Measurements from ENCODE around the gene CBFA2T3.

The CBFA2T3 gene

DNA sequence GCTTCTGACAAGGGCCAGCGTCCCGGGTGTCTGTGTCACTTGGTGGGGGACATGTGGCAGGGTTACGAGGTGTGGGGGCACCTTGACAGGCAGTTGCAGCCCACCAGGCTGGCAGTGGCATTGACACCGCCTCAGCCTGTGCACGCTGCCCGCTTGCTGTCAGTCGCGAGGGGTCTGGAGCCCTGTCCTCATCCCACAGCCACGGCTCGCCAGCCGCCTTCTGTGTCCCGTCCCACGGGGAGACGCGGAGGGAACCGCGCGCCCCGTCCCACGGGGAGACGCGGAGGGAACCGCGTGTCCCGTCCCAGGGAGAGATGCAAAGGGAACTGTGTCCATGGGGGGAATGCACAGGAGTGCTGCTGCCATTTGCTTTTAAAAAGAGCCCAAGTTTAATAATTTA is 114.0 kb downstream of the CBFA2T3 start:
- peaks cover 26% of the 10 kb centered on the region for H3K36me3 ChIP-seq (ENCODE audit: control insufficient read depth, insufficient read depth, low read length)
- H3K4me1 ChIP-seq (ENCODE audit: control insufficient read depth, insufficient read depth, low read length), result peaks cover 1% of the 10 kb centered on the region
- no peak overlapping the region for H3K4me3 ChIP-seq (ENCODE audit: low read depth, low read length)
- H3K9ac ChIP-seq (ENCODE audit: low read depth, low read length), result no peak overlapping the region
- no peaks in the 10 kb centered on the region for H3K27me3 ChIP-seq (ENCODE audit: control insufficient read depth, insufficient read depth, low read length)
- H3K9me3 ChIP-seq (ENCODE audit: control insufficient read depth, insufficient read depth, low read length), result no peaks in the 10 kb centered on the region

- H3K36me3 ChIP-seq (ENCODE audit: control insufficient read depth, insufficient read depth, low read length), result peaks cover 26% of the 10 kb centered on the region
- no peaks in the 10 kb centered on the region for H3K27me3 ChIP-seq (ENCODE audit: control insufficient read depth, insufficient read depth, low read length)
- no peak overlapping the region for H3K9ac ChIP-seq (ENCODE audit: low read depth, low read length)
- H3K4me1 ChIP-seq (ENCODE audit: control insufficient read depth, insufficient read depth, low read length), result peaks cover 3% of the 10 kb centered on the region
- H3K9me3 ChIP-seq (ENCODE audit: control insufficient read depth, insufficient read depth, low read length), result no peaks in the 10 kb centered on the region
- no peak overlapping the region for H3K4me3 ChIP-seq (ENCODE audit: low read depth, low read length)
Measured at GRCh38 chr16:88861359-88861758, 115.6 kb downstream of the CBFA2T3 start.

DNA sequence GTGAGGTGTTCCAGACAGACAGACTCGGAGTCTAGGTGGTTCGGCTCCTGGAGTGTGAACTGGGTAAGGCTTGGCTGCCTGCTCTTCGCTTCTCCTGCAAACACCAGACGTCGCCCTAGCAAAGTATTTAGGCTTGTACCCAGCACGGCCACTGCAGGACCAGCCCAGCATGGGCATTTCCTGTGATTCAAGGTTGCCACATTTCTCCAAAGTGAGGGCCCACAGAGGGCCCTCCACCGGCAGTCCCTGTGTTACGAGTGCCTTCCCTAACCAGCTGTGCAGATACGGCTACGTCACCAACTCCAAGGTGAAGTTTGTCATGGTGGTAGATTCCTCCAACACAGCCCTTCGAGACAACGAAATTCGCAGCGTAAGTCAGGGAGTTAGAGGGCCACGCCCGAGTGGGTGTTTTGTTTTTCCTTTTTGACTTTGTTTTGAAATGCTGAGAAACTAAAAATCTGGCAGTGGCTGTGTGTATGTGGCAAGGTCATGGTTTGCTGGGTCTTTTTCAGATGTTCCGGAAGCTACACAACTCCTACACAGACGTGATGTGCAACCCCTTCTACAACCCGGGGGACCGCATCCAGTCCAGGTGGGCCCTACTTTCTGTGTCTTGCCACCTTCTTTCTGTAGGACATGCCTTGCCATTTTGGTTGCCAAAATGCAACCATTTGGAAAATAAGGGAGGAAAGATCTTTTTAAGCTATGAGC is 117.5 kb downstream of the CBFA2T3 start:
- Histone ChIP-seq H3K4me1 (ENCODE audit: control insufficient read depth, insufficient read depth, low read length) (peaks cover 6% of the 10 kb centered on the region), H3K36me3 (ENCODE audit: control insufficient read depth, insufficient read depth, low read length) (peaks cover 26% of the 10 kb centered on the region), H3K4me3 (ENCODE audit: low read depth, low read length) (no peak overlapping the region), H3K9ac (ENCODE audit: low read depth, low read length) (no peak overlapping the region), H3K9me3 (ENCODE audit: control insufficient read depth, insufficient read depth, low read length) (no peaks in the 10 kb centered on the region), H3K27me3 (ENCODE audit: control insufficient read depth, insufficient read depth, low read length) (no peaks in the 10 kb centered on the region)

DNA sequence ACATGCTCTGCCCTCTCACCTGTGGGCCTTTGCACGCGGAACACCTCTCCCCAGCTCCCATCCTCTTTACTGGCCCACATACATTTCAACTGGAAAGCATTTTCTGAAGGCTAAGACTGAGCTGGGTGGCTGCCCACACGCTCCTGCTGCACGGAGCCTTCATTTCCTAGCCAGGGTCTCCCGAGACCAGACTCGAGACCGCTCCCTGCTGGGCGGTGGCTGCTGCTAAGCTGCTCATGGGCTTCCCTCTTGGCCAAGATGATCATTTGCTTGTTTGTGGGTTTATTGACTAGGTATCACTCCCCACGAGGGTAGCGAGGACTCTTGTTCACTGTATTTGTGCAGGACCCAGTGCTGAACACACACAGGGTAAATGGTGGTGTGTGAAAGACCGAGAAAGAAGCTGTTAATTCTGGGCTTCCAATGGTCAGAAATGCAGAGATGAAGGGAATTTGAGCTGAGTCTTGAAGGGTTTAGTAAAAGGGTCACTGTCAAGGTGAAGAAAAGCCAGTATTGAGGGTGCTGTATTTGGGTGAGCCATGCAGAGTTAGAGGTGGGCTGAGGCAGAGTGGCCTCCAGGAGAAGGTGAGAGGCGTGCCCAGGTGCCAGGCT is 119.2 kb downstream of the CBFA2T3 start:
- Histone ChIP-seq H3K4me1 (ENCODE audit: control insufficient read depth, insufficient read depth, low read length) (peaks cover 6% of the 10 kb centered on the region), H3K4me3 (ENCODE audit: low read depth, low read length) (peak overlapping the region; percentile 94), H3K27me3 (ENCODE audit: control insufficient read depth, insufficient read depth, low read length) (no peaks in the 10 kb centered on the region), H3K9me3 (ENCODE audit: control insufficient read depth, insufficient read depth, low read length) (no peaks in the 10 kb centered on the region), H3K36me3 (ENCODE audit: control insufficient read depth, insufficient read depth, low read length) (peaks cover 28% of the 10 kb centered on the region), H3K9ac (ENCODE audit: low read depth, low read length) (peak overlapping the region; percentile 81)

- peaks cover 24% of the 10 kb centered on the region for H3K36me3 ChIP-seq (ENCODE audit: control insufficient read depth, insufficient read depth, low read length)
- H3K27me3 ChIP-seq (ENCODE audit: control insufficient read depth, insufficient read depth, low read length), result no peaks in the 10 kb centered on the region
- no peaks in the 10 kb centered on the region for H3K9me3 ChIP-seq (ENCODE audit: control insufficient read depth, insufficient read depth, low read length)
Measured at GRCh38 chr16:88856828-88857727, 119.9 kb downstream of the CBFA2T3 start, which contains the start of the genes GALNS and TRAPPC2L. Gene GALNS (minus strand): TSS chr16:88856947. CDS start chr16:88856877, 70 bp downstream. Gene TRAPPC2L (plus strand): TSS chr16:88857127. CDS start chr16:88857151, 24 bp downstream.

DNA sequence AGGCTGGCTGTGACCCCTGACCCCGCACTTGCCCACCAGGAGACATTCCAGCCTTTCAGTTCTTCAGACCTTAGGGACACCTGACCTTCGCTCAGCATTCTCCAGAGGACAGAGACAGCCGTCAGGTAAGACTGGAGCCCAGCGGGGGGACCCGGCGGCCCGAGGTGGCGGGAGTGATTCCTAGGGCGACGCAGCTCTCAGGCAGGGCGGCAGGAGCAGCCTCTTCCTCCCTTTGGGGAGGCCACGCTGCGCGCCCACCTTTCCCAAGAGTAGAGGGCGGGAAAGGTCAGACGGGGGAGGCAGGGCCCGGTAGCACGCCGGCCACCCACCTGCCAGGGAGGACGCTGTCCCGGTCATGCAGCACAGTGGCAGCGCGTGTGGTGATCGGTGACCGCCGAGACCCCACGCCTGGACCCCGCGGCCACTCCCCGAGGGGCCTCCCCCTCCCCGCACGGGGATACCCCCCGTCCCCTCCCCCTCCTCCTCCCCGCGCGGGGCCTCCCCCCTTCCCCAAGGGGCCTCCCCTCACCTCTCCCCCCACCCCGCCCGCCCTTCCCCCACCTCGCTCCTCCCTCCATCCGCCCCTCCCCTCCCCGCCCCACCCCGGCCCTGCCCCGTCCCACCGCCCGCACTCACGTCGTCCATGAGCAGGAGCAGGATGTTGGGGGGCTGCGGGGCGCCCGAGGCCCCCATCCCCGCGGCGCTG is 120.7 kb downstream of the CBFA2T3 start:
- H3K9me3 ChIP-seq (ENCODE audit: control insufficient read depth, insufficient read depth, low read length), result no peaks in the 10 kb centered on the region
- peaks cover 21% of the 10 kb centered on the region for H3K36me3 ChIP-seq (ENCODE audit: control insufficient read depth, insufficient read depth, low read length)
- peaks cover 6% of the 10 kb centered on the region for H3K4me1 ChIP-seq (ENCODE audit: control insufficient read depth, insufficient read depth, low read length)
- H3K4me3 ChIP-seq (ENCODE audit: low read depth, low read length), result peak overlapping the region; percentile 59
- no peaks in the 10 kb centered on the region for H3K27me3 ChIP-seq (ENCODE audit: control insufficient read depth, insufficient read depth, low read length)
- no peak overlapping the region for H3K9ac ChIP-seq (ENCODE audit: low read depth, low read length)

More at GRCh38 chr16:88856828-88857727, 119.9 kb downstream of the CBFA2T3 start, which contains the start of the genes GALNS and TRAPPC2L:
- Histone ChIP-seq H3K4me3 (ENCODE audit: low read depth, low read length) (peak within 1 kb of the TSS; percentile 94), H3K4me1 (ENCODE audit: control insufficient read depth, insufficient read depth, low read length) (peaks cover 6% of the 10 kb centered on the region), H3K9ac (ENCODE audit: low read depth, low read length) (peak within 1 kb of the TSS; percentile 81)

DNA sequence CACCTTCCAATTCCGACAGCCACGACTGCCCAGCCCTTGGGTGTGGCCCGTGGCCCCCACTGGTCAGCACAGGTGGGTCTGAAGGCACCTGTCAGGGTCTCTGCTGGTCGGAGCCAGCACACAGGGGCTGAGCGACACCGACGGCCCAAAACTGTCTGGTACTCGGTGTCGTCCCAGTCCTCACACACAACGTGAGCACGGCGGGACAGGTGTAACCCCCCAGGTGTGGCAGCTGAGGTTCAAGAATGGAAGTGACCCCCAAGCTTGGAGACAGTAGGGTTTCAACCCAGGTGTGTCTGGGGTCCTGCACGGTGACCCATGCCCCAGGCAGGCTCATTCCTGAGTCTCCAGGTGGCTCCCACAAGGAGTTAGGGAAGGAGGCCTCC is 121.3 kb downstream of the CBFA2T3 start:
- H3K9me3 ChIP-seq (ENCODE audit: control insufficient read depth, insufficient read depth, low read length), result no peaks in the 10 kb centered on the region
- no peak overlapping the region for H3K9ac ChIP-seq (ENCODE audit: low read depth, low read length)
- H3K36me3 ChIP-seq (ENCODE audit: control insufficient read depth, insufficient read depth, low read length), result peaks cover 18% of the 10 kb centered on the region
- H3K27me3 ChIP-seq (ENCODE audit: control insufficient read depth, insufficient read depth, low read length), result no peaks in the 10 kb centered on the region
- H3K4me1 ChIP-seq (ENCODE audit: control insufficient read depth, insufficient read depth, low read length), result peaks cover 6% of the 10 kb centered on the region
- peak overlapping the region; percentile 59 for H3K4me3 ChIP-seq (ENCODE audit: low read depth, low read length)

GRCh38 chr16:88855176-88855575 is 121.8 kb downstream of the CBFA2T3 start:
- Histone ChIP-seq H3K27me3 (ENCODE audit: control insufficient read depth, insufficient read depth, low read length) (no peaks in the 10 kb centered on the region), H3K9ac (ENCODE audit: low read depth, low read length) (no peak overlapping the region), H3K4me3 (ENCODE audit: low read depth, low read length) (no peak overlapping the region), H3K4me1 (ENCODE audit: control insufficient read depth, insufficient read depth, low read length) (peaks cover 6% of the 10 kb centered on the region), H3K36me3 (ENCODE audit: control insufficient read depth, insufficient read depth, low read length) (peaks cover 13% of the 10 kb centered on the region), H3K9me3 (ENCODE audit: control insufficient read depth, insufficient read depth, low read length) (no peaks in the 10 kb centered on the region)

GRCh38 chr16:88854306-88855111 is 122.5 kb downstream of the CBFA2T3 start:
- peaks cover 6% of the 10 kb centered on the region for H3K36me3 ChIP-seq (ENCODE audit: control insufficient read depth, insufficient read depth, low read length)
- peaks cover 6% of the 10 kb centered on the region for H3K4me1 ChIP-seq (ENCODE audit: control insufficient read depth, insufficient read depth, low read length)
- no peaks in the 10 kb centered on the region for H3K27me3 ChIP-seq (ENCODE audit: control insufficient read depth, insufficient read depth, low read length)
- no peak overlapping the region for H3K4me3 ChIP-seq (ENCODE audit: low read depth, low read length)
- H3K9me3 ChIP-seq (ENCODE audit: control insufficient read depth, insufficient read depth, low read length), result no peaks in the 10 kb centered on the region
- no peak overlapping the region for H3K9ac ChIP-seq (ENCODE audit: low read depth, low read length)

GRCh38 chr16:88853325-88853941 is 123.6 kb downstream of the CBFA2T3 start:
- no peak overlapping the region for H3K4me3 ChIP-seq (ENCODE audit: low read depth, low read length)
- no peaks in the 10 kb centered on the region for H3K27me3 ChIP-seq (ENCODE audit: control insufficient read depth, insufficient read depth, low read length)
- no peak overlapping the region for H3K9ac ChIP-seq (ENCODE audit: low read depth, low read length)
- peaks cover 2% of the 10 kb centered on the region for H3K36me3 ChIP-seq (ENCODE audit: control insufficient read depth, insufficient read depth, low read length)
- H3K9me3 ChIP-seq (ENCODE audit: control insufficient read depth, insufficient read depth, low read length), result no peaks in the 10 kb centered on the region
- peaks cover 6% of the 10 kb centered on the region for H3K4me1 ChIP-seq (ENCODE audit: control insufficient read depth, insufficient read depth, low read length)

Data from iPS-15b (cell line).